ENCODE data around the gene IGSF9. TPM values are rescaled to one million over a fixed set of nuclear protein-coding genes. Genes with fewer than 3 reads are reported as not detected.

Gene IGSF9
- total RNA-seq, 2 experiments from 2014 or later, result 0.07 TPM; not detected in 1

GRCh38 chr1:159951016-159951415 lies 5.6 kb upstream of the IGSF9 start:
- Mint-ChIP-seq H3K4me1 (ENCODE audit: low read depth) (no peaks in the 10 kb centered on the region), H3K27me3 (peaks cover 8% of the 10 kb centered on the region), H3K9me3 (no peaks in the 10 kb centered on the region), H3K4me3 (no peak overlapping the region), H3K27ac (no peak overlapping the region), H3K36me3 (ENCODE audit: low read depth) (no peaks in the 10 kb centered on the region)
- CTCF ChIA-PET, result interaction anchor here (1.6 to 8.4 kb wide), 2 partner anchors 13 to 56 kb away, joined by 4 to 70 read pairs; no protein-coding TSS in a partner anchor
- intact Hi-C loops (cut with micrococcal nuclease), result no loop called here
- DNase-seq (no peak), ATAC-seq (no peak)
- POLR2A ChIA-PET, result no interaction called here
- TF ChIP-seq CTCF (IDR thresholded peaks at IDR 0.05), result no peak

- no peak for TF ChIP-seq CTCF (IDR thresholded peaks at IDR 0.05)
- ChIA-PET POLR2A (interaction anchor here (0.7 kb wide), 1 partner anchor 110 kb away, joined by 3 read pairs; no protein-coding TSS in a partner anchor), CTCF (interaction anchor here (1.9 kb wide), 1 partner anchor 57 kb away, joined by 11 read pairs; no protein-coding TSS in a partner anchor)
- no peaks in the 10 kb centered on the region for H3K9me3 Mint-ChIP-seq
- H3K27ac Mint-ChIP-seq, result no peak overlapping the region
- ATAC-seq (no peak), DNase-seq (no peak)
- H3K4me1 Mint-ChIP-seq (ENCODE audit: low read depth), result peaks cover 2% of the 10 kb centered on the region
- no peak overlapping the region for H3K4me3 Mint-ChIP-seq
- no peaks in the 10 kb centered on the region for H3K36me3 Mint-ChIP-seq (ENCODE audit: low read depth)
- peaks cover 11% of the 10 kb centered on the region for H3K27me3 Mint-ChIP-seq
- intact Hi-C loops (cut with micrococcal nuclease), result no loop called here
Observed at GRCh38 chr1:159949981-159950381, 4.6 kb upstream of the IGSF9 start.

- no peak for ATAC-seq
- Mint-ChIP-seq H3K27ac (no peak overlapping the region), H3K9me3 (no peaks in the 10 kb centered on the region), H3K36me3 (ENCODE audit: low read depth) (no peaks in the 10 kb centered on the region), H3K4me3 (no peak overlapping the region), H3K4me1 (ENCODE audit: low read depth) (peaks cover 2% of the 10 kb centered on the region), H3K27me3 (peaks cover 16% of the 10 kb centered on the region)
- ChIA-PET CTCF (interaction anchor here (1.9 kb wide), 1 partner anchor 58 kb away, joined by 11 read pairs; no protein-coding TSS in a partner anchor), POLR2A (no interaction called here)
- DNase-seq, result no peak
- intact Hi-C loops (cut with micrococcal nuclease), result no loop called here
- no peak for TF ChIP-seq CTCF (IDR thresholded peaks at IDR 0.05)
Observed at GRCh38 chr1:159949123-159949522, 3.7 kb upstream of the IGSF9 start.

GRCh38 chr1:159947942-159948341 lies 2.5 kb upstream of the IGSF9 start:
- H3K27me3 Mint-ChIP-seq, result peaks cover 21% of the 10 kb centered on the region

More at GRCh38 chr1:159947942-159948341, 2.5 kb upstream of the IGSF9 start:
- H3K36me3 Mint-ChIP-seq (ENCODE audit: low read depth), result no peaks in the 10 kb centered on the region
- ChIA-PET POLR2A (no interaction called here), CTCF (no interaction called here)
- H3K27ac Mint-ChIP-seq, result no peak overlapping the region
- no peak for ATAC-seq
- no peak overlapping the region for H3K4me3 Mint-ChIP-seq
- intact Hi-C loops (cut with micrococcal nuclease), result no loop called here
- no peaks in the 10 kb centered on the region for H3K9me3 Mint-ChIP-seq
- TF ChIP-seq CTCF (IDR thresholded peaks at IDR 0.05), result no peak
- no peak for DNase-seq
- peaks cover 2% of the 10 kb centered on the region for H3K4me1 Mint-ChIP-seq (ENCODE audit: low read depth)

All from activated CD8-positive, alpha-beta T cell treated with anti-CD3 and anti-CD28 coated beads for 36 hours (primary cell).